NCI-H524 treated with DMSO at 0.1 percent for 48 hours (cell line): ENCODE results near the gene KANSL3.
A peak's percentile ranks its signal among the peaks of the same experiment; 100 is the strongest.
"Not testable (repeated sequence)": the region's sequence is repeated elsewhere in the genome, so short reads cannot be mapped to it uniquely, and the experiment has no call there.

Experiments used
- DNase-seq: peaks from one replicate; lab custom pipeline; 2025; lab: John Stamatoyannopoulos, UW

KANSL3 gene

GRCh38 chr2:96654791-96655190 is 16.7 kb upstream of the KANSL3 start:
- not testable (repeated sequence) for DNase-seq

GRCh38 chr2:96651793-96652192 is 13.7 kb upstream of the KANSL3 start:
- DNase-seq: no peak

DNA sequence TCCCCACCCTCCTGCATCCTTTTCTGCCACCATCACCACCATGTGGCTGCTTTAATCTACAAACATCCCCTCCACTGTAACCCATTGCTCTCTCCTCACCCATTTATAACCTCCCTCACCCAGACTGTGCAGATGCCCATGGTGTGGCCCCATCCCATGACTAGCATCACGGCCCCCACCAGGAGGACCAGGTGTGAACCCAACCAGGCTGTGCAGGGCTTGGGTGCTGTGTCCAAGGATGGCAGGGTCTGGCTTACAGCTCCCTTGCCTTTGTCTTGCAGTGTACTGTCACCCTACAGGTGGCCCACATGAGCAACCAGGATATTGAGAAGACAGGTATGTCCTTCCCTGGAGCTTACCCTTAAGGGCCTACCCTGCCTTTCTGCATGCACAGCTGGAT is 11.2 kb upstream of the KANSL3 start:
- no peak for DNase-seq

- no peak for DNase-seq
These were observed 10.3 kb upstream of the KANSL3 start for GRCh38 chr2:96648306-96648930.

GRCh38 chr2:96647681-96648080 is 9.6 kb upstream of the KANSL3 start:
- no peak for DNase-seq

DNA sequence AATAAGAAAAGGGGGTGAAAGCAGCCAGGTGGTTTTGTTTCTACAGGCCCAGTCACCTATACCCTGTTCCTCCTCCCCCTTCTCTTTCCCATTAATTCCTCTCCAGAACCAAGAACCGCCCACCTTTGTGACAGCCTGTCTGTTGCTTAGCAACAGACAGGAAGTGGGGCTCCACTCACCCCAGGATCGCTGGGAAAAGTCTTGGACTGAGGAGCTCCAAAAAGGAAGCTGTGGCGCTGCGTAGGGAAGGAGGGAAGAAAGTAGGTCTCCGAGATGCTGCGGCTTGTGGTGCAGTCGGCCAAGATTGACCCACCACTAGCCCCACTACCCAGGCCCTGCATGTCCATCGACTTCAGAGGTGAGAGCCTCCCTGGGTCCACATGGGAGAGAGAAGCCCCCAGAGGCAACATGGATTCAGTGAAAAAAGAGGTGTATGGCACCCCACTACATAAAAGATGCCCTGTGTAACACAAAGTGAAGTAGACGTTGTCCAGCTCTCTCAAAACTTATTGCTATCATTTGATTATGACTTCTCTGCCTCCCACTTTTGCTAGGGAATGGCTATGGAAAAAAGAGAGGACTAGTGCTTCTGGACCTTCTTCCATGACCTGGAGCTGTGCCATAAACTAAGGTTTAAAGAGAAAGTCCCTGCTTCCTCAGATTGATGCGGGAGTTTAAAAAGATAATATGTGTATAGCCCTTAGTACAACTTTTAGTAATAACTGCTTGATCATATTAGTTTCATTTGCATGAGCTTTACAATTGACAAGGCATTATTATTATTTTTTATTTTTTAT is 4.7 kb upstream of the KANSL3 start, which contains the start of gene FER1L5:
FER1L5 (plus strand) TSS at position 201 of the 797 bp plus-strand sequence; CDS start at position 274, 73 bp downstream.
- DNase-seq: peak; percentile 7

- DNase-seq: no peak
These were observed 548 bp downstream of the KANSL3 start for GRCh38 chr2:96637385-96638143.

DNA sequence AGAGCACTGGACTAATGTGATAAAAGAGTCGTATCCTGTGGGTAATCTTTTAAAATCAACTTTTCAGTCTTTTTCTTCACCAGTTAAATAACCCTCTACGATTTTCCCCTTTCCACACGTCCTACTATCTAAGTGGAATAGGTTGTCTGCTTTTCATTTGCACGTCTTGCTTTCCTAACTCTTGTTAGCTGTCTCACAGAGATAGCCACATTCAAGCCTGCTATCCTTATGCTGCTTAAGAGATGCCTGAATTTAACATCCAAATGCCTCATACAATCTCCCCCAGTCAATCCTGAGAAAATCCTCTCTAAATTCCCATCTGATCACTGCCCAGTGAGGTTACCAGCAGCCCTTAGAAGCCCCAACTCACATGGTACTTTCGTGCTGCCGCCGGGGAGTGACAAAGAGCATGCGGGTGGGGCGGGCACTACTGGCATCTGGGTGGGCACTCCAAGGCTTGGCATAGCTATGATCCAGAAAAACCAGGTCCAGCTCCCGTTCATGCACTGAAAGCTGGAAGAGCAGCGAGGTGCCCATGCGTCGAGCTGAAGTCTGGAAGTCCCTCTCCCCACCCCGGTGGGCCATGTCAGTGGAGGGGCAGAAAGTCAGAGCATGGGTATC is 1.5 kb downstream of the KANSL3 start:
- no peak for DNase-seq

DNA sequence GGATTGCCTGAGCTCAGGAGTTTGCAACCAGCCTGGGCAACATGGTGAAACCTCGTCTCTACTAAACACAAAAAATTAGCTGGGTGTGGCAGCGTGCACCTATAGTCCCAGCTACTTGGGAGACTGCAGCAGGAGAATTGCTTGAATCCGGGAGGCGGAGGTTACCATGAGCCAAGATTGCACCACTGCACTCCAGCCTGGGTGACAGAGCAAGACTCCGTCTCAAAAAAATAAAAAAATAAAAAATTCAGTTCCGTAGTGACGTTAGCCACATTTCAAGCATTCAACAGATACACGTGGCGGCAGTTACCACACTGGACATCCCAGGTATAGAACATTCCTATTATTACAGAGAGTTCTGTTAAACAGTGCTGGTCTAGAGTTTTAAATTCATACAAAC is 4.5 kb downstream of the KANSL3 start:
- DNase-seq: no peak

- DNase-seq: no peak
These were observed 6.2 kb downstream of the KANSL3 start for GRCh38 chr2:96631804-96632435.

DNA sequence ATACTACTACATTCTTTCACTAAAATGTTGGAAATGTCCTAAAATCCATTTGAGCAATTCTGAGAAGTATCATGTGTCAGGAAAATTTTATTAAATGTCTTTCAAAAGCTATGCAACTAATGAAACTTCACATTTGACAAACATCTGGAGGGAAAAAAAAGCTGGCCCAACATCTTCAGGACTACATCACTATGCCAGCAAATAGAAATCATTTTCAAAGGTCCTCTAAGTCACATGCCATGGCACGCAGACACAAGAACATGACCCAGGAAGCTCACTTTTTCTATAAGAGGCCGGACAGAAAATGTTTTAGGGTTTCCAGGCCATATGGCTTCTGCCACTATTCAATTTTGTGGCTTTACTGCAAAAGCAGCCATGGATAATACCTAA is 11.6 kb downstream of the KANSL3 start:
- no peak for DNase-seq

- no peak for DNase-seq
These were observed 12.2 kb downstream of the KANSL3 start for GRCh38 chr2:96625571-96626552.

DNA sequence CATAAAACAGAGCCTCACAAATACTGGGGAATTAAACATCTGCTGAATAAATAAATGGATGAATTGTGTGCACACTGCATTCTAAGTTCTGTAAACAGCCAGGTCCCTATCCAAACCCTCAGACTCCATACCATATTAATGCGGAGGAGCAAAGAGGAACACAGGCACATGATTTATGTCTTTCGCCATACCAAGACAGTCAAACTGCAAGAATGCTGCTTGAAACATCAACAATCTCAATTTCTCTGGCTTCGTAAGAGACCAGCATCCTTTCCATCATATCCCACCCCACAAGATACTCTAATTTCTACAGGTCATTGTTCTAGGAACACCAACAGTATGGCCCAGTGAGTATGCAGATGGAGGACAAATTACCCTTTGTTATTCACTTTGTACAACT is 15.0 kb downstream of the KANSL3 start:
- no peak for DNase-seq

DNA sequence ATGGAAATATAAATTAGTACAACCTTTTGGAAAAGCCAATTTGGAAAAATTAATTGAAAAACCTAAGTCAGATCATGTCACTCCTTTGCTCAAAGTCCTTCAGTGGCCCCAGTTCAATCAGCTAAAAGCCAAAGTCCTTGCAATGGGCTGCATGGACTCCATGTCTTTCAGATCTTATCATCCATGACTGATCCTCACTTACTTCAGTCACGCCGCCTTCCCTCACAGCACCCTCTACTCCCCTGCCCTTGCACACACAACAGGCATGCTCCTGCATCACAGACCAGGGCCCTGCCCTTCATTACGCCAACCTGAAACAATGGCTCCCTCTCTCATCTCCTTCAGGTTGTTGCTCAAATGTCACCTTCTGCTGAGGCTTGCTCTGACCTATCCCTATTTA is 15.6 kb downstream of the KANSL3 start:
- DNase-seq: no peak

- DNase-seq: no peak
These were observed 19.4 kb downstream of the KANSL3 start for GRCh38 chr2:96618596-96619283.

- no peak for DNase-seq
These were observed 21.1 kb downstream of the KANSL3 start for GRCh38 chr2:96617012-96617411.

GRCh38 chr2:96616535-96616934 is 21.6 kb downstream of the KANSL3 start:
- no peak for DNase-seq

DNA sequence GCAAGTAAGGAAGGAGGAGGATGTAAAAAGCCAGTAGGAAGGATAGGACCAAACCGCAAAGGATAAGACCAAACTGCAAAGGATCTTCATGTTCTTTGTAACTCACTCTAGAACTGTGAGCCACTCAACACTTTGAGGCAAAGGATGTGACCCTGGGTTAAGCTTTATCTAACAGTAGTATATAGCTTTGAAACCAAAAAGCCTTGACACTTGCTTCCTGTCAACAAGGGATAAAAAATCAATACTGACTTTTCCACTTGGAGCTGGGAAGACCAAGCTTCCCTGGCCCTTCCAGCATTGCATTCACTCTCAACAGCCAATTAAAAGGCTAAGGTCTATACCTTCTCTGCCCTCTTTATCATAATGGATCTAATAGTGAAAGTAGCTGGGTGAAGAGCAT is 22.0 kb downstream of the KANSL3 start:
- no peak for DNase-seq

GRCh38 chr2:96608469-96609455 is 29.4 kb downstream of the KANSL3 start:
- no peak for DNase-seq
